HepG2 (cell line): ENCODE results near the gene DCAF6. TPM values are rescaled to one million over a fixed set of nuclear protein-coding genes. Genes with fewer than 3 reads are reported as not detected.
A peak's percentile ranks its signal among the peaks of the same experiment; 100 is the strongest.

Source experiments
- CBX2 ChIP-seq, 2 experiments: fragments of 200-600 bp in 1 of 2; sonication (generic); formaldehyde crosslinking in 1 of 2; IDR thresholded peaks; 2 replicates each; pipeline versions ENCODE4 v1.7.0 to v1.8.1; 2018 to 2022; ENCODE audit warnings: low read depth in 2 of 2, low read length in 1 of 2, mild to moderate bottlenecking in 1 of 2, missing genetic modification reagents in 1 of 2
- CTCF ChIP-seq: sonication (generic); formaldehyde crosslinking; IDR thresholded peaks from 2 replicates; pipeline ENCODE4 v1.5.0; 2020; ENCODE audit warnings: mild to moderate bottlenecking, missing genetic modification reagents, moderate library complexity
- ELF4 ChIP-seq: sonication (generic); formaldehyde crosslinking; IDR thresholded peaks from 2 replicates; pipeline ENCODE4 v1.5.0; 2020; ENCODE audit warnings: missing genetic modification reagents, mild to moderate bottlenecking, moderate library complexity, borderline replicate concordance
- ESRRA ChIP-seq: sonication (generic); formaldehyde crosslinking; IDR thresholded peaks from 2 replicates; pipeline ENCODE4 v1.5.1; 2020; ENCODE audit warnings: mild to moderate bottlenecking, low read depth, missing genetic modification reagents
- FOXK1 ChIP-seq: sonication (generic); formaldehyde crosslinking; IDR thresholded peaks from 2 replicates; pipeline ENCODE4 v1.4.0; 2020; ENCODE audit warnings: low read depth, missing genetic modification reagents, borderline replicate concordance
- HMG20A ChIP-seq: IDR thresholded peaks from 2 replicates; pipeline ENCODE4 v1.6.1; 2016; ENCODE audit warnings: borderline replicate concordance
- JUN ChIP-seq: sonication (generic); formaldehyde crosslinking; IDR thresholded peaks from 2 replicates; pipeline ENCODE4 v1.4.0; 2020; ENCODE audit warnings: mild to moderate bottlenecking, missing genetic modification reagents
- MYC ChIP-seq: sonication (generic); formaldehyde crosslinking; IDR thresholded peaks from 2 replicates; pipeline ENCODE4 v1.9.0; 2021; ENCODE audit warnings: missing genetic modification reagents, borderline replicate concordance
- NCOA5 ChIP-seq: sonication (generic); formaldehyde crosslinking; IDR thresholded peaks from 2 replicates; pipeline ENCODE4 v1.4.0; 2020; ENCODE audit warnings: missing genetic modification reagents
- POLR2A ChIP-seq, 2 experiments: IDR thresholded peaks; 2 replicates each; pipeline ENCODE4 v1.6.1; 2011; ENCODE audit warnings: low read depth in 2 of 2, low read length in 2 of 2, mild to moderate bottlenecking in 1 of 2, moderate library complexity in 1 of 2; ENCODE audit not compliant: insufficient read depth in 1 of 2
- RBAK ChIP-seq: sonication (generic); formaldehyde crosslinking; IDR thresholded peaks from 2 replicates; pipeline ENCODE4 v1.5.1; 2020; ENCODE audit warnings: mild to moderate bottlenecking, missing genetic modification reagents
- SMAD9 ChIP-seq: sonication (generic); formaldehyde crosslinking; IDR thresholded peaks from 2 replicates; pipeline ENCODE4 v1.5.1; 2020; ENCODE audit warnings: mild to moderate bottlenecking, missing genetic modification reagents
- SMYD3 ChIP-seq: sonication (generic); formaldehyde crosslinking; IDR thresholded peaks from 2 replicates; pipeline ENCODE4 v1.8.1; 2023; ENCODE audit warnings: mild to moderate bottlenecking, missing genetic modification reagents
- ZBTB34 ChIP-seq: sonication (generic); formaldehyde crosslinking; IDR thresholded peaks from 2 replicates; pipeline ENCODE4 v1.8.0; 2022; ENCODE audit warnings: mild to moderate bottlenecking, missing genetic modification reagents
- ZBTB8A ChIP-seq: sonication (generic); formaldehyde crosslinking; IDR thresholded peaks from 2 replicates; pipeline ENCODE4 v1.4.0; 2020; ENCODE audit warnings: mild to moderate bottlenecking, low read depth, missing genetic modification reagents, borderline replicate concordance
- ZNF275 ChIP-seq: sonication (generic); formaldehyde crosslinking; IDR thresholded peaks from 2 replicates; pipeline ENCODE4 v1.8.0; 2022; ENCODE audit warnings: missing genetic modification reagents, mild to moderate bottlenecking, inconsistent platforms, borderline replicate concordance
- ZNF281 ChIP-seq: sonication (generic); formaldehyde crosslinking; IDR thresholded peaks from 2 replicates; pipeline ENCODE4 v1.4.0; 2020; ENCODE audit warnings: missing genetic modification reagents, borderline replicate concordance
- ZNF567 ChIP-seq: sonication (generic); formaldehyde crosslinking; IDR thresholded peaks from 2 replicates; pipeline ENCODE4 v1.8.1; 2023; ENCODE audit warnings: mild to moderate bottlenecking, missing genetic modification reagents, borderline replicate concordance
- polyA plus RNA-seq, 8 experiments: library from polyadenylated mRNA; depleted of rRNA in 3 of 8; stranded (reverse) in 7 of 8; unstranded in 1 of 8; fragments of >200 nt; fragmentation: Illumina TruSeq in 4 of 8; extraction: Trizol in 4 of 8; gene quantifications; 2 replicates each; pipeline versions ENCODE4 v1.2.1 to v1.2.3, GENCODE V29; 2011 to 2016; ENCODE audit warnings: low read depth in 4 of 8, missing spikeins in 1 of 8, mixed read lengths in 1 of 8; ENCODE audit not compliant: insufficient read depth in 1 of 8
- total RNA-seq, 5 experiments: library from RNA; depleted of rRNA; stranded (reverse); fragments of >200 nt; fragmentation: Illumina TruSeq; extraction: Trizol; gene quantifications; 2 replicates each; pipeline ENCODE4 v1.2.3, GENCODE V29; 2016; ENCODE audit warnings: low read depth in 1 of 5
- TF ChIP-seq, protein P1 (sequence below): sonication (generic); formaldehyde crosslinking; IDR thresholded peaks from 2 replicates; pipeline ENCODE4 v1.4.0; 2020; ENCODE audit warnings: mild to moderate bottlenecking, missing genetic modification reagents

Gene DCAF6
- total and polyA plus RNA-seq, 2 of the 13 experiments (the other 11 are each of a cell fraction or from before 2014, with no cell fraction given): 24.7 to 33.7 TPM

DNA sequence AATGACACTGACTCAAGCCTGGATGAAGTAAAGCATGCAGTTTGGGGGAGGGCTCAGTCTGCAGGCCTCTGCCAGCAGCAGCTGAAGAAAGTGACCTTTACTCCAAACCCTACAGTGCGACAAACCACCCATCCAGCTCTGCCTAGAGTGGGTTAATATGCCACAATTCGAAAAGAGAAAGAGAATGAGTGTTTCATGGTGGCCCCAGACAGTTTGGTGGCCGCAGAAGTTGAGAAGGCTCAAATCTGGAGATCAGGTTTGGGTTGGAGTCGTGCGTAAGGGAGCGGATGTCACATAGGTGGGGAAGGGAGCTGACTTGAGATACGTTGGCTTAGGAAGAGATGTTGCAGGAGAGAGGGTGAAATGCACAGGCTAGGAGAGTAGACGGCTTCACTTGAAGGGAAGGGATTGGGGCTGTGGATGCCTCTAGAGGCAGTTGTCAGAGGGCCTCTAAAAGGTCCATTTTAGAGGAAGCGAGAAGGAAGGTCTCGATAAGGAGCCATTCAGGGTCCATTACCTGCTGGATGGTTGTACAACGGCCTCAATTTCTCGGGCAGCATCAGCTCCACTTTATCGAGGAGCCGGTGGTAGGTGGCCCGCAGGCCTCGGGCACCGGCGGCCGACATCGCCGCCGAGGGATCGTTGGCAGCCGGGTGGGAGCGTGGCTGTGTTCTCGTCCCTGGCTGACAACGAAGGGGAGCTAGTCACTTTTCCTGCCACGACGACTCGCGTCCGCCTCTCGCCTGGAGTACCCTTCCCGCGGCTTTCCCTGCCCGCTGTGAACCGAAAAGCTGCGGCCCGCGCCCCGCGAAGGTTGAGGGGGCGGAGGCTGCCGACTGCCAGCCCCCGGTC lies 1.0 kb upstream of the DCAF6 start (continued):
- TF ChIP-seq ZNF281 (CRISPR knock-in tag) (peak; percentile 68; the same call in 1 of the 2 replicates), ELF4 (CRISPR knock-in tag) (no peak), MYC (CRISPR knock-in tag) (no peak), FOXK1 (CRISPR knock-in tag) (no peak), CBX2 (IDR thresholded peaks at IDR 0.05; ENCODE audit: low read depth, low read length) (no peak), CBX2 (CRISPR knock-in tag; IDR thresholded peaks at IDR 0.05; ENCODE audit: low read depth) (no peak), ZNF567 (CRISPR knock-in tag) (0 out of 2 replicates have a peak, but pooled peaks have one; percentile 48), SMAD9 (no peak), ESRRA (CRISPR knock-in tag) (peak; percentile 73), RBAK (no peak), CTCF (CRISPR knock-in tag) (no peak), NCOA5 (CRISPR knock-in tag) (no peak), ZNF275 (CRISPR knock-in tag) (peak; percentile 75; the same call in 1 of the 2 replicates), ZBTB34 (CRISPR knock-in tag) (no peak), SMYD3 (CRISPR knock-in tag) (no peak), ZBTB8A (CRISPR knock-in tag) (no peak), JUN (CRISPR knock-in tag) (no peak), POLR2A (IDR thresholded peaks at IDR 0.05; ENCODE audit: insufficient read depth in 1 of 2, low read depth in 2 of 2, low read length in 2 of 2) (peak; percentile 82 to 92), HMG20A (CRISPR knock-in tag) (no peak)
- TF ChIP-seq, protein P1, sequence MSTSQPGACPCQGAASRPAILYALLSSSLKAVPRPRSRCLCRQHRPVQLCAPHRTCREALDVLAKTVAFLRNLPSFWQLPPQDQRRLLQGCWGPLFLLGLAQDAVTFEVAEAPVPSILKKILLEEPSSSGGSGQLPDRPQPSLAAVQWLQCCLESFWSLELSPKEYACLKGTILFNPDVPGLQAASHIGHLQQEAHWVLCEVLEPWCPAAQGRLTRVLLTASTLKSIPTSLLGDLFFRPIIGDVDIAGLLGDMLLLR (CRISPR knock-in tag): no peak; the same call in 1 of the 2 replicates
